Measurements from ENCODE around the gene CORT.
"Not testable (repeated sequence)": the region's sequence is repeated elsewhere in the genome, so short reads cannot be mapped to it uniquely, and the experiment has no call there.

CORT gene

DNA sequence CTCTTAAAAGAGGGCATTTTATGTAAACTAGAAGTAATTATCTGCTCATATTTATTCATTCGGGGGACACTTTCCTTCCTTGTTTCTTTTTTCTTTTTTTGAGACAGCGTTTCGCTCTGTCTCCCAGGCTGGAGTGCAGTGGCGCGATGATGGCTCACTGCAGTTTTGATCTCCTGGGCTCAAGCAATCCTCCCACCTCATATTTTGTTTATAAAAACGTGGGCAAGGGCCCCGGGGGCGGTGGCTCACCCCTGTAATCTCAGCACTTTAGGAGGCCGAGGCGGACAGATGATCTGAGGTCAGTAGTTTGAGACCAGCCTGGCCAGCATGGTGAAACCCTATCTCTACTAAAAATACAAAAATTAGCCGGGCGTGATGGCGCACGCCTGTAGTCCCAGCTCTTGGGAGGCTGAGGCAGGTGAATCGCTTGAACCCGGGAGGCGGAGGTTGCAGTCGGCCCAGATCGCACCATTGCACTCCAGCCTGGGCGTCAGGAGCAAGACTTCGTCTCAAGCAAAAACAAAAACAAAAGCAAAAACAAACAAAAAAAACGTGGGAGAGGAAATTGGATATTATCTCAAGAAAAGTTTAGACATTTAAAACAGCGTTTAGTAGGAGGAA lies 23.4 kb downstream of the CORT start:
- Histone ChIP-seq H3K79me2 (ENCODE audit: insufficient read depth, low read depth) (peaks cover 31% of the 10 kb centered on the region; the same call in 1 of the 2 replicates), H3K4me2 (peak overlapping the region; percentile 90), H4K20me1 (ENCODE audit: insufficient read depth) (no peaks in the 10 kb centered on the region), H3K4me1 (ENCODE audit: low read depth, poor library complexity, severe bottlenecking) (peaks cover 34% of the 10 kb centered on the region), H3K36me3 (ENCODE audit: insufficient read depth) (no peaks in the 10 kb centered on the region), H3K9ac (no peak overlapping the region), H3K27ac (peak overlapping the region; percentile 12; the same call in 1 of the 2 replicates), H3K27me3 (ENCODE audit: insufficient read depth, low read depth) (no peaks in the 10 kb centered on the region), H3K4me3 (IDR thresholded peaks at IDR 0.05; ENCODE audit: insufficient read depth, low read depth, low read length) (no peak overlapping the region), H2AFZ (ENCODE audit: low read depth) (peak overlapping the region; percentile 98)
- TF ChIP-seq, protein P1, sequence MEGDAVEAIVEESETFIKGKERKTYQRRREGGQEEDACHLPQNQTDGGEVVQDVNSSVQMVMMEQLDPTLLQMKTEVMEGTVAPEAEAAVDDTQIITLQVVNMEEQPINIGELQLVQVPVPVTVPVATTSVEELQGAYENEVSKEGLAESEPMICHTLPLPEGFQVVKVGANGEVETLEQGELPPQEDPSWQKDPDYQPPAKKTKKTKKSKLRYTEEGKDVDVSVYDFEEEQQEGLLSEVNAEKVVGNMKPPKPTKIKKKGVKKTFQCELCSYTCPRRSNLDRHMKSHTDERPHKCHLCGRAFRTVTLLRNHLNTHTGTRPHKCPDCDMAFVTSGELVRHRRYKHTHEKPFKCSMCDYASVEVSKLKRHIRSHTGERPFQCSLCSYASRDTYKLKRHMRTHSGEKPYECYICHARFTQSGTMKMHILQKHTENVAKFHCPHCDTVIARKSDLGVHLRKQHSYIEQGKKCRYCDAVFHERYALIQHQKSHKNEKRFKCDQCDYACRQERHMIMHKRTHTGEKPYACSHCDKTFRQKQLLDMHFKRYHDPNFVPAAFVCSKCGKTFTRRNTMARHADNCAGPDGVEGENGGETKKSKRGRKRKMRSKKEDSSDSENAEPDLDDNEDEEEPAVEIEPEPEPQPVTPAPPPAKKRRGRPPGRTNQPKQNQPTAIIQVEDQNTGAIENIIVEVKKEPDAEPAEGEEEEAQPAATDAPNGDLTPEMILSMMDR (conservative IDR thresholded peaks at IDR 0.05; ENCODE audit: low read depth, low read length), result no peak

DNA sequence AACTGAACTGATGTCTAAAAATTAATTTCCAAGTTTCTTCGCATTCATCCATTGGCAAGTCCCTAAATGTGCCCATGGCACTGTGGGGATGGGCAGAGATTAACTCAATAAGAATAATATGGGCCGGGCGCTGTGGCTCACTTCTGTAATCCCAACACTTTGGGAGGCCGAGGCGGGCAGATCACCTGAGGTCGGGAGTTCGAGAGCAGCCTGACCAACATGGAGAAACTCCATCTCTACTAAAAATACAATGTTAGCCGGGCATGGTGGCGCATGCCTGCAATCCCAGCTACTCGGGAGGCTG lies 24.4 kb downstream of the CORT start:
- H4K20me1 ChIP-seq (ENCODE audit: insufficient read depth); H3K36me3 ChIP-seq (ENCODE audit: insufficient read depth); H3K27ac ChIP-seq; H3K27me3 ChIP-seq (ENCODE audit: insufficient read depth, low read depth); H3K4me3 ChIP-seq (IDR thresholded peaks at IDR 0.05; ENCODE audit: insufficient read depth, low read depth, low read length): not testable (repeated sequence)
- peak overlapping the region; percentile 86 for H3K4me2 ChIP-seq
- H3K4me1 ChIP-seq (ENCODE audit: low read depth, poor library complexity, severe bottlenecking), result peaks cover 34% of the 10 kb centered on the region
- peak overlapping the region; percentile 98 for H2AFZ ChIP-seq (ENCODE audit: low read depth)
- peak overlapping the region; percentile 28; the same call in 1 of the 2 replicates for H3K9ac ChIP-seq
- peaks cover 41% of the 10 kb centered on the region; the same call in 1 of the 2 replicates for H3K79me2 ChIP-seq (ENCODE audit: insufficient read depth, low read depth)

DNA sequence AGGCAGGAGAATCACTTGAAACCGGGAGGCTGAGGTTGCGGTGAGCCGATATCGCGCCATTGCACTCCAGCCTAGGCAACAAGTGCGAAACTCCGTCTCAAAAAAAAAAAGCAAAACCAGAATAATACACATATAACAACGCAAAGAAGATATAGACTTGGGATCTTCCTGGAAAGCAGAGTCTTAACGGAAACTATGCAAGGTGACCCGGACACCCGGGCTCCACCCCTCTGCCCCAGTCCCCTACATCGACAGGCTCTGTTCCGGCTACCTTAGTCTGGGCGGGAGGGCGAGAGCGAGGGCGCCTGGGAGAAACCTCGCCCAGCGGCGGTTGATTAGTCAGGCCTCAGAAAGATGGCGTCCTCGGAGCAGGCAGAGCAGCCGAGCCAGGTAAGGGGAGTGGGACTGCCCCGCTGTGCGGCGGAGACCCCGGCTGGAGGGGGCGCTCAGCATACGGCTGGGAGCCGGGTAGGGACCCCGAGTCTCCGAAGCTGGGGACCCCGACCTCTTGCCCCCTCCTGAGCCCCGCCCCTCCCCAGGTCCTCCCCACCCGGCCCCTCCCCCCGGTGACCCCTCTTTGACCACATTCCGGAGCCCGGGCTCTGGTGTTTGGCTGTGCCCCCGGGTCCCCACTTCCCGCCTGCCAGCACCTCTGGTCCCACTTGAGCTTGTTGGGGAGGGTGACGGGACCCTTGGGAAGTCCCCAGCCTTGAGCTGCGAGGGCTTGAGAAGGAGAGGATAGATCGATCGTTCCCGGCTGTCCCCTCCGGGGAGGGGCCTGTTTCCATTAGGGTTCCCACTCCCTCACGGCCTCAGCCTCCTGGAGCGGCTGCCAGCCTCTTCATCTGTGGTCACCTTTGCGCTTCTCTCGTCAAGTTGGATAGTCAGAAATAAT lies 25.0 kb downstream of the CORT start, which contains the start of gene PEX14:
TSS of gene PEX14 (plus strand) at position 338 of the 895 bp plus-strand sequence. CDS start at position 355, 17 bp downstream.
- Histone ChIP-seq H3K4me1 (ENCODE audit: low read depth, poor library complexity, severe bottlenecking) (peaks cover 34% of the 10 kb centered on the region), H3K27me3 (ENCODE audit: insufficient read depth, low read depth) (no peaks in the 10 kb centered on the region), H3K79me2 (ENCODE audit: insufficient read depth, low read depth) (peaks cover 42% of the 10 kb centered on the region; the same call in 1 of the 2 replicates), H3K4me3 (IDR thresholded peaks at IDR 0.05; ENCODE audit: insufficient read depth, low read depth, low read length) (peak within 1 kb of the TSS; percentile 81), H3K27ac (no peak within 1 kb of the TSS), H3K36me3 (ENCODE audit: insufficient read depth) (no peaks in the 10 kb centered on the region), H3K9ac (peak within 1 kb of the TSS; percentile 28; the same call in 1 of the 2 replicates), H2AFZ (ENCODE audit: low read depth) (peak within 1 kb of the TSS; percentile 98), H4K20me1 (ENCODE audit: insufficient read depth) (no peaks in the 10 kb centered on the region), H3K4me2 (peak within 1 kb of the TSS; percentile 86)
- TF ChIP-seq, protein P1 (conservative IDR thresholded peaks at IDR 0.05; ENCODE audit: low read depth, low read length), result no peak

DNA sequence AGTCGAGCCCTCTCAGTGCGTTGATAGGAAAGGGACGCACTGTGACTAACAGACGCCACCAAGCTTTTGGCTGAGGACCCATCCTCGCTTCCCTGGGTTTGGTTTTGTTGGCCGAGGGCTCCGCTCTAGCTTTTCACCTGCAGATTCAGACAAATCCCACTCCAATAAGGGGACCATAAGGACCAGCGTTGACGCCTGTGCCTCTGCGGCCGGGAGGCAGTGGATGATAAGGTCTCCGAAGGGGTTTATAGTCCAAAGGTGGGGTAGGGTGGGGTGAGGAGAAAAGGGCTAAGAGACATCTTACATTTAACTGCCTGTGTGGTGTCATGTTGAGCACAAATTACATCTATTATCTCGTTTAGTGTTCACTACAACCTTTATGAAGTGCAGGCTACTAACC lies 25.7 kb downstream of the CORT start:
- H2AFZ ChIP-seq (ENCODE audit: low read depth), result peak overlapping the region; percentile 98; the same call in 1 of the 2 replicates
- peaks cover 42% of the 10 kb centered on the region; the same call in 1 of the 2 replicates for H3K79me2 ChIP-seq (ENCODE audit: insufficient read depth, low read depth)
- no peaks in the 10 kb centered on the region for H3K27me3 ChIP-seq (ENCODE audit: insufficient read depth, low read depth)
- peak overlapping the region; percentile 81 for H3K4me3 ChIP-seq (IDR thresholded peaks at IDR 0.05; ENCODE audit: insufficient read depth, low read depth, low read length)
- H4K20me1 ChIP-seq (ENCODE audit: insufficient read depth), result no peaks in the 10 kb centered on the region
- TF ChIP-seq, protein P1 (conservative IDR thresholded peaks at IDR 0.05; ENCODE audit: low read depth, low read length), result no peak
- no peak overlapping the region for H3K27ac ChIP-seq
- peak overlapping the region; percentile 28; the same call in 1 of the 2 replicates for H3K9ac ChIP-seq
- peak overlapping the region; percentile 69 for H3K4me2 ChIP-seq
- peaks cover 34% of the 10 kb centered on the region for H3K4me1 ChIP-seq (ENCODE audit: low read depth, poor library complexity, severe bottlenecking)
- no peaks in the 10 kb centered on the region for H3K36me3 ChIP-seq (ENCODE audit: insufficient read depth)
